NOMO-1 (cell line): ENCODE results near the gene PEX3.
"Not testable (repeated sequence)": the region's sequence is repeated elsewhere in the genome, so short reads cannot be mapped to it uniquely, and the experiment has no call there.

Source experiments
- DNase-seq, 2 experiments: peaks; one replicate each; lab custom pipeline; 2025; ENCODE audit not compliant: unreplicated experiment in 2 of 2; lab: John Stamatoyannopoulos, UW

PEX3 gene

DNA sequence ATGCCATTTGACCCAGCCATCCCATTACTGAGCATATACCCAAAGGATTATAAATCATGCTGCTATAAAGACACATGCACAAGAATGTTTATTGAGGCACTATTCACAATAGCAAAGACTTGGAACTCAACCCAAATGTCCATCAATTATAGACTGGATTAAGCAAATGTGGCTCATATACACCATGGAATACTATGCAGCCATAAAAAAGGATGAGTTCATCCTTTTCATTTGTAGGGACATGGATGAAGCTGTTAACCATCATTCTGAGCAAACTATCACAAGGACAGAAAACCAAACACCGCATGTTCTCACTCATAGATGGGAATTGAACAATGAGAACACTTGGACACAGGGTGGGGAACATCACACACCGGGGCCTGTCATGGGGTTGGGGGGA lies 2.7 kb upstream of the PEX3 start:
- not testable (repeated sequence) for DNase-seq

DNA sequence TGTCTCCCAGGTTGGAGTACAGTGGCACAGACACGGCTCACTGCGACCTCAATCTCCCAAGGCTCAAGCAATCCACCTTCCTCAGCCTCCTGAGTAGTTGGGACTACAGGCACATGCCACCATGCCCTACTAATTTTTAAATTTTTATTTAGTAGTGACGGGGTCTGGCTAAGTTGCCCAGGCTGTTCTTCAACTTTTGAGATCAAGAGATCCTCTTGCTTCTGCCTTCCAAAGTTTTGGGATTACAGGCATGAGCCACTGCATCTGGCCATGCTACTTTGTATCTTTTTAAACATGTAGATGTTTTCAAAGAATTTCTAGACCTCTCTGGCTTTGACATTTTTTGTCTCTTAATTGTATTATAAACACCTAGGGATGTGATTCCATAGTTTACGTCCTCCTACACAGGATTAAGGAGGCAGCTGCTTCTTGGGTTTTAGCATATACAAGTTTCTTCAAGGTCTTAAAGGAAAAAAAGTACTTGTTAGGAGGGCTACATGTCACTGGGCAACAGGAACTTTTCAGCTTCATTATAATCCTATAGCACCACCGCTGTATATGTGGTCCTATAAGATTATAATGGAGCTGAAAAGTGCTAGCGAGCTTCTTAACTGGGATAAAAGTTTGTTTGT lies 1.4 kb upstream of the PEX3 start:
- DNase-seq: no peak

DNA sequence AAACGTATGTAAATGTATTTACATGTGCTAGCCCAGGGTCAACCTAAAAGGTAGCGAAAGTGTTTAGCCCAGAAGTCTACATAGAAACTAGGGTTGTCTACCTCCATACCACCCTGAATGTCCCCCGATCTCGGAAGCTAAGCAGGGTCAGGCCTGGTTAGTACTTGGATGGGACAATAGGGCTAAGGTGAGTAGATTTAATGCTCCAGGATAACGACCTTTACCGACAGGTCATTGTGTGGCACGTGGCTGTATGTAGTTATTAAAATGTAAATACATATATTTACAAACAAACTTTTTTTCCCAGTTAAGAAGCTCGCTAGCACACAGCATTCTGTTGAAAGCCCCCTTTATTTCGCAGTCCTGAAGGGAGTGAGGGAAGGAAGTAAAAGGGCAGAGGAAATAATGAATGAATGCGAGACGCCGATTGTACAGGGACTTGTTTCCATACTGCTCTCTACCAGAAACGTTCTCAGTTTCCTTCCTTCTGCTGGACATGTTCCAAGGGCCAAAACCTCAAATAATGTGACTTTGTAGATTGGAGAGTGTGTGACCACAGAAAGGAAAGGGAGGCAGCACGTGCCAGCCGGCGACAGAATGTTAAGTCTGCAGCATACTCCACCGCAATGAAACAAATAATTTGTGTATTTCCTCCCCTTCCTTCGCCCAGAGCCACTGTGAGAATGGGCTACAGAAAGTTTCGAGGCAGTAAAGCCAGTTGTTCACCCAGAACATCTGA lies 722 bp upstream of the PEX3 start:
- peak in 1 of 2 experiments; percentile 26 for DNase-seq

DNA sequence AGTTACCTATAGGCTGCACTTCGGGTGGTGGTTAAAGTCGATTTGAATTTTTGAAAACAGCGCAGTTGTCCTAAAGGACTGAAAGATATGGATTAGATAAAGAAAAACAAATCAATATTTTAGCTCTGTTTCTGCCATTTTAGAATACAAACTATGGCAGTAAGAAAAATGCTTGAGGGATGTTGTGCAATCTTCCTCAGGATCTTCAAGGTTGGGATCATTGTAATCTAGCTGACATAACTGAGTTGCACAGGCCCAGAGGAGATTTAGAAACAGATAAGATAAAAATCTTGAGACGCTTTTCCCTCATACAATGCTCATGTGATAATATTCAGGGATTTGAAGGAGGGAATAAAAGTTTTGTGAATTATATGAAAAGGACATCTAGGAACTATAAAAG lies 926 bp downstream of the PEX3 start:
- peak in 1 of 2 experiments; percentile 54 for DNase-seq

DNA sequence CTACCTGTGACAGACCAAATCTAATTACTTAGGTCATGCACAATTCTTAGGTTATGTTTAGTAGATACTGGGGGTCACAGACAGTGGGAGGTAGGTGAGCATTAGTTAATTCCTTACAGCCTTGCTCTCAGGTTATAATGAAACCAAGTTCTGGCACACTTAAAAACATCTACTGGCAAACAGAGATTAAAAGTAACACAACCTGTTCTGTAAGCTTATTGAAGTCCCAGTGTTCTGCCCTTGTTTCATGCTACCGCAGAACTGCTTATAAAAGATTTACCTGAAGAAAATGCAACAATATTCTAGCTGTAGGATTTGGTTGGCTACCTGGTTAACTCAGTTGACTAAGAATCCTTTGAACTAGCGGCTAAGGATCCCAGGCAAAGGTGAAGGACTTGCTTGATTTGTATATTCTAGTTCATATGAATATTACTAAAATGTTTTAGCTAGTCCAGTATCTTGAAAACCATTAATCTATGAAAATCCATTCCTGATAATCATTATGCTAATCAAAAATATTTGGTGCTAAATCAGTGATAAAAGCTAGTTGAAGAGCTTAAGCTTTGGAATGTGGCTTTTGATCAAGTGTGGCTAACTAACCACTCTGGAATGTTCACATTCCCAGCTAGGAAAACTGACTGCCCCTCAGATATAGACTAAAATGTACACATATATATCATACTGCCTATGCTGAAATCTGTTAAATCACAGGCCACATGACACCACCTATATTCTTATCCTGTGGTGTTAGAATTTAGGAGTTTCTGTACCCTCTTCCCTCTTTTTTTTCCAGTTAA lies 7.2 kb downstream of the PEX3 start:
- no peak for DNase-seq

DNA sequence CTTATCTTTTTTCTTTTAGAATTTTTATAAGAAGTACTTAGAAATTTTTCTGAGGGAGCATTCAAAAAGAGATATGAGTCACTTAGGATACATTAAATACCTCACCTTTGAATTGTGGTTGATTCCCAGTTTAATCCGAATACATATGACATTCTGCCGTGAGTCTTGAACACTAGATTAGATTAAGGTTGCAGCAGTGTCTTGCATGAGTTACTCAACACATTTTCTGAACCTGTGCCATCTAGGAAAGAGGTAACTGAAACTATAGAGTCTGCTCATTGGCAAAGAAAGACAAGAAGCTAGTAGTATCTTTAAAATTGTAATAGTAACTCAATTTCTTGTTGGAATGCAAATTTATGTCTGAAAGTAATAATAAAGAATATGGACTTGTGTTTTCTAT lies 14.9 kb downstream of the PEX3 start:
- DNase-seq: no peak

DNA sequence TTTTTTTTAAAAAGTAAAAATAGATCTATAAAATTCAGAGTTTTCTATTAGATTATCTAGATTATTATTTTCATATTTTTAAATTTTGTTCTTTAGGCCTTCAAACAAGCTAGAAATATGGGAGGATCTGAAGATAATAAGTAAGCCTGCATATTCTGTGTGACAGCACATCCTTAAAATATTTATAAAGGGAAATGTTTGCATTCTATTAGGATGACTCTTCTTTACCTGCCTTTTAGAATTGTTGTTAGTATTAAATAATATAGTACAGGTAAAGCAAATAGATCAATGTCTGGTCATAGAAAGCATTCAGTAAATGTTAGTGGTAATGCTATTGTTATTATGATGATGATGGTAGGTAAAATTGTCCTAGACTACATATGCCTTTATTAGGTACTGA lies 17.4 kb downstream of the PEX3 start:
- no peak for DNase-seq

DNA sequence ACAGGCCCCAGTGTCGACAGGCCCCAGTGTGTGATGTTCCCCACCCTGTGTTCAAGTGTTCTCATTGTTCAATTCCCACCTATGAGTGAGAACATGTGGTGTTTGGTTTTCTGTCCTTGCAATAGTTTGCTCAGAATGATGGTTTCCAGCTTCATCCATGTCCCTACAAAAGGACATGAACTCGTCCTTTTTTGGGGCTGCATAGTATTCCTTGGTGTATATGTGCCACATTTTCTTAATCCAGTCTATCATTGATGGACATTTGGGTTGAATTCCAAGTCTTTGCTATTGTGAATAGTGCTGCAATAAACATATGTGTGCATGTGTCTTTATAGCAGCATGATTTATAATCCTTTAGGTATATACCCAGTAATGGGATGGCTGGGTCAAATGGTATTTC lies 18.2 kb downstream of the PEX3 start:
- not testable (repeated sequence) for DNase-seq

DNA sequence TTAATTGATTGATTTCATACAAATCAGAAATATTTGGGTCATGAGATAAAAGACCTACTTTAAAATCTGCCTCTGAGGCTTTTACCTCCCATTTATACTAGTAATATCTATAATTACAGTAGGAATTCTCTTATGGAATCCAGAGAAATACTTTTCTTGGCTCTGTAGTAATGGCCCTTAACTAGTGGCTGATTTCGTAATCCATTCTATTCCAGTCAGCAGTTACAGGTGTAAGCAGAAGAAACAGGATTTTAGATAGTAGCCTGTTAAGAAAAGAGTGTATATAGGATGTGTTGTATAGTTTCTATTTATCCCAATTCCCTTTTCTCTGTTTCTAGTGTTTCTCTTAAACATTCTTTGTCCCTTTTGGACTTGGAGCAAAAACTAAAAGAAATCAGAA lies 21.2 kb downstream of the PEX3 start:
- no peak for DNase-seq

DNA sequence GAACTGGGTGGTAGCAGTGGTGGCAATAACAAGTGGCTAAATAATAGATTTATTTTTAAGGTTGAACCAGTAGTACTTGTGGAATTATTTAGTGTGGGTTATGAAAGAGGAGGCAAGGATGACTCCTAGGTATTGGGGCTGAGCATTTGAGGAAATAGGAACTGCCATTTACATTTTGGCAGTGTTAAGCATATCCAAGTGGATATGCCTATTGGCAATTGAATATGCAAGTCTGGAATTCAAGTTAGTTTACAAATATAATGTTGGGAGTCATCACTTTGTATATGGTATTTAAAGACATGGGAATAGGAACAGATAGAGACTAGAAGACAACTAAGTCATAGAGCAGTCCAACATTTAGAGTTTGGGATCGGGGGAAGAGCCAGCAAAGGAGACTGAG lies 25.9 kb downstream of the PEX3 start:
- no peak for DNase-seq

DNA sequence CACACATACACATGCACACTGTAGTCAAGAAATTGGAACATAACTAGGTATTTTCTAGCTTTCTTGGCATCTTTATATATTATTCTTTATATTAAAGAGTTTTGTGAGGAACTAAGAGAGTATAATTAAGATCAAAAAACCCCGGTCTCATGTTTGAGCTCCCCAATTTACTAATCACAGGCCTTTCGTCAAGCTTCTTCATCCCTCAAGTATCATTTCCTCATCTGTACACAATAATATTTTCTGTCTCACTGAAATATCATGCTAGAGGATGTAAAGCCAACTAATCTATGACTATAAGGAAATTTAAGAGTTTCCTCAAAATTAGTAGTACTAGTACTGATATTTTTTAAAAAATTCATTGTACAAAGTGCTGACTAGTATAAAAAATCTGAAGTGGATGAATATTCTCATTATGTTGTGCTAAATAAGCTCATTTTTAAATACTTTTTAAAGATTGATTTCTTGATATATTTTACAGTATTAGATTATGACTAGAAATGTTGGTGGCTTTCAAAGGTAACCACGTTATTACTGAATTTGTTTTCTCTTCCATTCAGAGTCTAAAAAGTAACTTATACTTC lies 28.0 kb downstream of the PEX3 start:
- DNase-seq: no peak

DNA sequence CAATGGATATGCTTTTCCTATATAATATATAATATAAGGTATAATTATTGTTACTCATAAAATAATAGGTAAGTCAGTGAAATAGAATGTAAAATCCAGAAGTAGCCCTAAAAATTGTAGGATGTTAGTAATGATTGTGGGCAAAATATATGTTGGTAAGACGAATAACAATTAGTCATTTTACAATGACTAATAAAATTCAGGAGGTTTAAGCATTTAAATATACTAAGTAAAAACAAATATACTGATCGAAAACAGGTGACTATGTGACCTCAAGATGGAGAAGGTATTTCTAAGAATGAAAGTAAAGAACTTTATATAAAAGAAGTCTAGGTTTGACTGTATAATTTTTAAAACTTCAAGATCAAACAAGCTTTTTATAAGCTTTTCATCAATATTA lies 32.0 kb downstream of the PEX3 start:
- DNase-seq: no peak

DNA sequence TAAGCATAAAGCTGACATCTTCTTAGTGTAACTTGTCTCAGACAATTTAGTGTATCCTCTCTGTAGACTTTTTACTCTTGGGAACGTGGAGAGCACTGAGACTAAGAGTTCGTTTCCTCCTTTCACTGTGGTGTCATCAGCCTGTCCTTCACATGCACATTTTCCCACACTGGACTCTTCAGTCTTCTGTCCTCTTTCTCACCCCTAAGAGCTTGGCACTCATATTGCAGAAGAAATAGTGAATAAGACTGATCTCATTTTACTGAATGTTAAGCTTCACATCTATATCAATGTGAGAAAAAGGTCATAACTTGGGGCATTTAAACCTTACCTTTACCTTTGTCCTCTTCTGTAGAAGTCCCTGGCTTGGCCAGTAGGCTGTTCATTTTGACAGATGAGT lies 35.4 kb downstream of the PEX3 start:
- no peak for DNase-seq

DNA sequence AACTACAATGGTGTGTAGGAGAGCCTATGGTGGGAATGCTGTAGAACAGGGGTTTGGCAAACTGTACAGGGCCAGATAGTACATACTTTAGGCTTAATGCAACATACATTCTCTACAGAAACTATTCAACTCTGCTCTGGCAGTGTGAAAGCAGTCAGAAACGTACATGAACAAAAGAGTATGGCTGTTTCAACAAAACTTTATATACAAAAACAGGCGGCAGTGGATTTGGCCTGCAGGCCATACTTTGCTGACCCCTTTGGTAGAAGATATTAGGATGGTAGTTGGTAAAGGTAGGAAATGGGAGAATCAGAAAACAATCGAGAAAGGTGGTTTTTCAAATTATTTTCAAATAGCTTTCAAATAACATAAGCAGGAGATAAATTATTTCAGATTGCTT lies 36.1 kb downstream of the PEX3 start:
- DNase-seq: no peak

DNA sequence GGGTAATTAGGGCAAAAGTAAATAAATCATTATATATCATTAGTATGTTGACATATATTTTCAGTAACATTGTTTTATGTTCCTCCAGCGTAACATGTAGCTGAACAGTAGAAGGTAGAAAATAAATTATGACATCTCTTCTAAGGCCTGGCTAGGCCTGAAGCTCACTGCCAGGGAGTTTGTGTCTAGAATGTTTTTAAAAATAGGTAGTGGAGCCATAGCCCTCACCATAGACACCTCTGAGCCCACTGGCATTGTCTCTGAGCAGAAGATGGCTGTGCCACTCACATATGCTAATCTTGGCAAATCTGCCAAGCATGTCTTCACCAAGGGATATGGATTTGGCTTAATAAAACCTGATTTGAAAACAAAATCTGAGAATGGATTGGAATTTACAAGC lies 39.6 kb downstream of the PEX3 start:
- no peak for DNase-seq

DNA sequence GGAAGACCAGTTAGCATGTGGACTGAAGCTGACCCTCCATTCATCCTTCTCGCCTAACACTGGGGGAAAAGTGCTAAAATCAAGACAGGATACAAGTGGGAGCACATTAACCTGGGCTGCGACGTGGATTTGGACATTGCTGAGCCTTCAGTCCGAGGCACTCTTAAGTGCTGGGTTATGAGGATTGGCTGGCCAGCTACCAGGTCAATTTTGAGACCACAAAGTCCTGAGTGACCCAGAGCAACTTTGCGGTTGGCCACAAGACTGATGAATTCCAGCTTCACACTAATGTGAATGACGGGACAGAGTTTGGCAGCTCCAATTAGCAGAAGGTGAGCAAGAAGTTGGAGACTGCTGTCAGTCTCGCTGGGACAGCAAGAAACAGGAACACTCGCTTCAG lies 40.2 kb downstream of the PEX3 start:
- no peak for DNase-seq

DNA sequence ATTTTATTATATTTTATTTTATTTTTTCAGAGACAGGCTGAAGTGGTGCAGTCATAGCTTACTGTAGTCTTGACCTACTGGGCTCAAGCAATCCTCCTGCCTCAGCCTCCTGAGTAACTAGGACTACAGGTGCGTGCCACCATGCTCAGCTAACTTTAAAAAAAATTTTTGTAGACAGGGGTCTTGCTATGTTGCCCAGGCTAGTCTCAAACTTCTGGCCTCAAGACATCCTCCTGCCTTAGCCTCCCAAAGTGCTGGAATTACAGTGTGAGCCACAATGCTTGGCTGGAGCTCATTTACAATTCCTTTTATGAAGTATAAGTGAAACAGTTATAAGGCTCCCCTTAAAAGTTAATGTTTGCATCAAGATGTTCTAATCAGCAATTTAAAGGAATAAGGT lies 46.4 kb downstream of the PEX3 start:
- no peak for DNase-seq

DNA sequence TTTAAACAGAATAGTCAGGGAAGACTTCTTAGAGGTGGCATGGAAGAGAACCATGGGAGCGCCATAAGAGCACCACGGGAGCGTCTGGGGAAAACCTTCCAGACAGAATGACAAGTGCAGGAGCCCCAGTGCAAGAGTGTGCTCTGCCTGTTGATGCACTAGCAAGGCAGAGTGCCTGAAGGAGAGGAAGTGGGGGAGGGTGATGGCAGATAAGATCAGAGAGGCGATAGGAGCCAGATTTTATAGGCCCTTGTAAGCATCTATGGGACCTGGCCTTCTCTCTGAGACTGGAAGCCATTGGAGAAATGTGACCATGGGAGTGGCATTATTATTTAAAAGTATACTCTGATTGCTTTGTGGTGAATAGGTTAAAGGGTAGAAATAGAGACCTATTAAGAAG lies 47.8 kb downstream of the PEX3 start:
- DNase-seq: no peak

DNA sequence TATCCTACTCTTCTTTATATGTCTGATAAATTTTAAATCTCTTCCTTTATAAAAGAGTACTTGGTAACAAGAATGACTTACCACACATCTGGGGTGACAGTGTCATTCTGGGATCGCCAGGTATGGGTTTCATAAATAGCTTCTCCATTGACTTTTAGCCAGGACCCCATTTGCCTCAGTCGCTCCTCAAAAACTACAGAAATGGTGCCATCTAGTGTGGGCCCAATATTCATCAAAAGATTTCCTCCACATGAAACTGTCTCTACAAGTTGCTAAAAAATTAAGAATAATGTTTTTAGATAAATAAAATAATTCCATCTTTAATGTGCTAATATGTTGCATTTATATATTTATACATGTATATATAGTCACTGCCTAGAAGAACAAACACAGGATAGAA lies 51.2 kb downstream of the PEX3 start:
- DNase-seq: no peak

DNA sequence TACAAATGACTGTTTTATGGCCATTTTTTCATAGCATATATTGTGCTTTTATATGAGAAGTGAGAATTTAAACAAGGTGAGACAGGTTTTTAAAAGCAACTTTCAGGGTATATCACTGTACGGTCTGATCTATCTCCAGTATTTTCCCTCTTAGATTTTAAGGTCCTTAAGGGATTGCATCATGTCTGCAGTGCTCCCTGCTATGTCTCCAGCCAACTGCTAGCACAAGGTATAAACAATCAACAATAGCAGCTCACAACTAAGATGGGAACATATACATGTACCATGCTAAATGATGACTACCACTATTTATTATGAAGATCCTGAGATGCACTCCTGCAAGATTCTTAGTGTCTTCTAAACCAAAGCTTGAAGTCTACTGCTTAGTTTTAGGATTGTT lies 53.8 kb downstream of the PEX3 start:
- DNase-seq: no peak

DNA sequence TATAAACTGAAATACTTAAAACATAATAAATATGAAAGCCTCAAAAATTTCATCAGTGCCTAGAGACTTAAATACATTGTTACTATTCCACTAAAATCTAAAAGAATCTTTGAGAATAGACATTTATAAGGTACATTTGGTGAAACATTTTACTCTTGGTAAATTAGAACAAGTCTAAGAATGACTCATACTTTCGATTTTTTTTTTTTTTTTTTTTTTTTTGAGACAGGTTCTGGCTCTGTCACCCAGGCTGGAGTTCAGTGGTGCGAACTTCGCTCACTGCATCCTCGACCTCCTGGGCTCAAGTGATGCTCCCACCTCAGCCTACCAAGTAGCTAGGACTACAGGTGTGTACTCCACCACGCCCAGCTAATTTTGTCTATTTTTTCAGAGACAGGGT lies 54.5 kb downstream of the PEX3 start:
- DNase-seq: no peak

DNA sequence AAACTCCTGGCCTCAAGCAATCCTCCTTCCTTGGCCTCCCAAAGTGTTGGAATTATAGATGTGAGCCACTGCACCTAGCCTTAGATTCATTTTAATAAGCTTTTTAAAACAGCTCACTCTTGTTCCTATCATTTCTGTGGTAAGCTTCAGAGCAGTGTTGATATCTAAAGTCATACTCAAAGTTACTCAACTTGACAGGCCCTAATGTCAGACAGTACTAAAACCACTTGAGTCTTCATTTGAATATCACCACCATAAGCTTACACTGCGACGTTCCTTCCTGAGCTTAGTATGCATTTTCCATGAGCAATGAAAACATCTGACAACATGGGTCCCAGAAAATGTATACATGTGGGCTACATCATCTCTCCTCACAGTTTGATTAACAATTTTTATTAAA lies 54.9 kb downstream of the PEX3 start:
- DNase-seq: no peak
